HL-60/S4 treated with retinoic acid at 250 ng/mL for 4 days and 3 days (cell line): ENCODE data around the gene ITPR2.
"Not testable (repeated sequence)": the region's sequence is repeated elsewhere in the genome, so short reads cannot be mapped to it uniquely, and the experiment has no call there.

Experiments used
- in situ Hi-C: fragments of 300-500 bp; cut with MboI; formaldehyde crosslinking; loops from 2 replicates; pipeline ENCODE4 v1.7.0; 2022; ENCODE audit warnings: low sequenced_read_pairs

ITPR2 gene

GRCh38 chr12:26535826-26536225 lies 297.2 kb downstream of the ITPR2 start:
- in situ Hi-C loops, result no loop called here

GRCh38 chr12:26534071-26534470 lies 298.9 kb downstream of the ITPR2 start:
- in situ Hi-C loops, result no loop called here

GRCh38 chr12:26533211-26533610 lies 299.8 kb downstream of the ITPR2 start:
- in situ Hi-C loops, result no loop called here

- in situ Hi-C loops, result no loop called here
Measured at GRCh38 chr12:26530461-26530860, 302.5 kb downstream of the ITPR2 start.

GRCh38 chr12:26528943-26529342 lies 304.1 kb downstream of the ITPR2 start:
- in situ Hi-C loops, result no loop called here

GRCh38 chr12:26527682-26528081 lies 305.3 kb downstream of the ITPR2 start:
- in situ Hi-C loops, result no loop called here

GRCh38 chr12:26524862-26525465 lies 308.0 kb downstream of the ITPR2 start:
- in situ Hi-C loops, result no loop called here

GRCh38 chr12:26523708-26524150 lies 309.3 kb downstream of the ITPR2 start:
- in situ Hi-C loops, result no loop called here

- in situ Hi-C loops, result no loop called here
Measured at GRCh38 chr12:26520869-26521268, 312.1 kb downstream of the ITPR2 start.

- in situ Hi-C loops, result no loop called here
Measured at GRCh38 chr12:26520109-26520508, 312.9 kb downstream of the ITPR2 start.

- in situ Hi-C loops, result no loop called here
Measured at GRCh38 chr12:26519462-26519861, 313.5 kb downstream of the ITPR2 start.

- in situ Hi-C loops, result not testable (repeated sequence)
Measured at GRCh38 chr12:26517320-26517719, 315.7 kb downstream of the ITPR2 start.

- in situ Hi-C loops, result no loop called here
Measured at GRCh38 chr12:26514364-26514763, 318.6 kb downstream of the ITPR2 start.

GRCh38 chr12:26513363-26514043 lies 319.5 kb downstream of the ITPR2 start:
- in situ Hi-C loops, result no loop called here

GRCh38 chr12:26512213-26512612 lies 320.8 kb downstream of the ITPR2 start:
- in situ Hi-C loops, result no loop called here

GRCh38 chr12:26510354-26510674 lies 322.7 kb downstream of the ITPR2 start:
- in situ Hi-C loops, result no loop called here

GRCh38 chr12:26507613-26508012 lies 325.4 kb downstream of the ITPR2 start:
- in situ Hi-C loops, result no loop called here

- in situ Hi-C loops, result no loop called here
Measured at GRCh38 chr12:26499979-26500640, 332.9 kb downstream of the ITPR2 start.

GRCh38 chr12:26496170-26496569 lies 336.8 kb downstream of the ITPR2 start:
- in situ Hi-C loops, result no loop called here

GRCh38 chr12:26493656-26494055 lies 339.3 kb downstream of the ITPR2 start:
- in situ Hi-C loops, result no loop called here

GRCh38 chr12:26492406-26492805 lies 340.6 kb downstream of the ITPR2 start:
- in situ Hi-C loops, result no loop called here

GRCh38 chr12:26489908-26490307 lies 343.1 kb downstream of the ITPR2 start:
- in situ Hi-C loops, result no loop called here
